Neural progenitor cell (in vitro differentiated cells): ENCODE measurements around the gene CAPRIN2. TPM values are rescaled to one million over a fixed set of nuclear protein-coding genes. Genes with fewer than 3 reads are reported as not detected.

ENCODE experiments used
- DNase-seq: peaks from one replicate; pipeline ENCODE4 v3.0.0-alpha.2; 2016; ENCODE audit warnings: low spot score
- H2AFZ ChIP-seq: fragments of 200-600 bp; sonication (generic); replicated peaks from 2 replicates; pipeline ENCODE4 v1.6.1; 2016; ENCODE audit warnings: antibody characterized with exemption
- H3F3A ChIP-seq: fragments of 200-600 bp; sonication (generic); 2 replicates; pipeline ENCODE4 v1.6.1; 2016; ENCODE audit warnings: antibody characterized with exemption, low read depth
- H3K27ac ChIP-seq: fragments of 200-600 bp; sonication (generic); 2 replicates; pipeline ENCODE4 v1.5.1; 2016; ENCODE audit warnings: mild to moderate bottlenecking
- H3K27me3 ChIP-seq: fragments of 200-600 bp; sonication (generic); 2 replicates; pipeline ENCODE4 v1.6.1; 2016; ENCODE audit warnings: mild to moderate bottlenecking, moderate library complexity
- H3K36me3 ChIP-seq: fragments of 200-600 bp; sonication (generic); 2 replicates; pipeline ENCODE4 v1.5.1; 2016
- H3K4me1 ChIP-seq: fragments of 200-600 bp; sonication (generic); 2 replicates; pipeline ENCODE4 v1.6.1; 2016; ENCODE audit warnings: mixed run types
- H3K4me2 ChIP-seq: fragments of 200-600 bp; sonication (generic); 2 replicates; pipeline ENCODE4 v1.6.1; 2016
- H3K4me3 ChIP-seq: fragments of 200-600 bp; sonication (generic); 2 replicates; pipeline ENCODE4 v1.5.1; 2016
- H3K79me2 ChIP-seq: fragments of 200-600 bp; sonication (generic); 2 replicates; pipeline ENCODE4 v1.6.1; 2016; ENCODE audit warnings: low read depth
- H3K9ac ChIP-seq: fragments of 200-600 bp; sonication (generic); 2 replicates; pipeline ENCODE4 v1.6.1; 2016
- H3K9me3 ChIP-seq: fragments of 200-600 bp; sonication (generic); 2 replicates; pipeline ENCODE4 v1.5.1; 2016; ENCODE audit warnings: low read depth
- H4K20me1 ChIP-seq: fragments of 200-600 bp; sonication (generic); 2 replicates; pipeline ENCODE4 v1.6.1; 2016; ENCODE audit warnings: low read depth
- H3K27ac Mint-ChIP-seq: 3 replicates; pipeline ENCODE4 v1.8.0; 2021; ENCODE audit warnings: mixed read lengths
- H3K27me3 Mint-ChIP-seq: 2 replicates; pipeline ENCODE4 v1.8.0; 2022; ENCODE audit warnings: low read depth, mild to moderate bottlenecking, inconsistent platforms, moderate library complexity, mixed read lengths; ENCODE audit not compliant: insufficient read depth
- H3K36me3 Mint-ChIP-seq: 3 replicates; pipeline ENCODE4 v1.8.0; 2021; ENCODE audit warnings: mixed read lengths
- H3K4me1 Mint-ChIP-seq: 3 replicates; pipeline ENCODE4 v1.8.0; 2021; ENCODE audit warnings: mixed read lengths
- H3K4me3 Mint-ChIP-seq: 3 replicates; pipeline ENCODE4 v1.8.0; 2021; ENCODE audit warnings: mild to moderate bottlenecking, moderate library complexity, mixed read lengths
- H3K9me3 Mint-ChIP-seq: 3 replicates; pipeline ENCODE4 v1.8.0; 2020; ENCODE audit warnings: mixed read lengths
- CTCF ChIP-seq: fragments of 200-600 bp; sonication (generic); IDR thresholded peaks from 2 replicates; pipeline ENCODE4 v1.5.1; 2017; ENCODE audit warnings: antibody characterized with exemption, mild to moderate bottlenecking
- EZH2 ChIP-seq: fragments of 200-600 bp; sonication (generic); IDR thresholded peaks from 2 replicates; pipeline ENCODE4 v1.6.1; 2017; ENCODE audit warnings: antibody characterized with exemption, mild to moderate bottlenecking, moderate library complexity
- EZH2phosphoT487 ChIP-seq: fragments of 200-600 bp; sonication (generic); IDR thresholded peaks from 2 replicates; pipeline ENCODE4 v1.6.1; 2017; ENCODE audit warnings: antibody characterized with exemption
- total RNA-seq: library from RNA; depleted of rRNA; stranded (reverse); fragments of >200 nt; gene quantifications from 2 replicates; pipeline ENCODE4 v1.2.3, GENCODE V29; 2015; ENCODE audit warnings: low replicate concordance

The CAPRIN2 gene
- total RNA-seq, 1 donor from 2014 or later = 53.2 TPM

GRCh38 chr12:30782316-30783173 is 27.8 kb upstream of the CAPRIN2 start:
- H3K9me3 ChIP-seq = peaks cover 8% of the 10 kb centered on the region

GRCh38 chr12:30779578-30779977 is 24.8 kb upstream of the CAPRIN2 start:
- H3K9me3 Mint-ChIP-seq = peaks cover 27% of the 10 kb centered on the region

More at GRCh38 chr12:30782316-30783173, 27.8 kb upstream of the CAPRIN2 start:
- Histone ChIP-seq H2AFZ (no peak overlapping the region), H3K27me3 (no peaks in the 10 kb centered on the region), H3K4me3 (no peak overlapping the region), H4K20me1 (no peaks in the 10 kb centered on the region), H3K36me3 (no peaks in the 10 kb centered on the region), H3F3A (no peaks in the 10 kb centered on the region), H3K4me2 (no peak overlapping the region), H3K27ac (no peak overlapping the region), H3K4me1 (no peaks in the 10 kb centered on the region), H3K9ac (no peak overlapping the region), H3K79me2 (no peaks in the 10 kb centered on the region)
- H3K36me3 Mint-ChIP-seq = no peaks in the 10 kb centered on the region
- H3K4me3 Mint-ChIP-seq = no peak overlapping the region
- TF ChIP-seq EZH2phosphoT487 (no peak), CTCF (no peak), EZH2 (no peak)
- H3K9me3 Mint-ChIP-seq = peaks cover 38% of the 10 kb centered on the region
- no peaks in the 10 kb centered on the region for H3K27me3 Mint-ChIP-seq
- H3K27ac Mint-ChIP-seq = no peak overlapping the region
- no peaks in the 10 kb centered on the region for H3K4me1 Mint-ChIP-seq
- no peak for DNase-seq

DNA sequence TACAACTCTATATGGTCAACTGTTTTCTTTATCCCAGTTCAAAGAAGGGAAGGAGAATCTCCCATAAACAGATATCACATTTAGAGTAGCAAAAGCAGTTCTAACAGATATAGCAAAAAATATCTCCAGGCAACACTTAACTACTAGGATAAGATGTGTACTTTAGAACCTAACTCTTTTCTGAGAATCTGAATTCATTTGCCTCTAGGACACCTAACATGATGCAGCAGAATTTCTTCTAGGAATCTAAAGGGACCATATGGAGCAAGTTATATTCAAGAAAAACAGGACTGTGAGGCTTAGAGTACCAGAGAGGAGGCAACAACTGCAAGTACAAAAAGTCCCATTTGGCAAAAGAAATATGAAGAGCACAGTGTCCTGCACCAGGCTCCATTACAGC is 24.4 kb upstream of the CAPRIN2 start:
- Mint-ChIP-seq H3K36me3 (no peaks in the 10 kb centered on the region), H3K9me3 (peaks cover 23% of the 10 kb centered on the region)

More at GRCh38 chr12:30779578-30779977, 24.8 kb upstream of the CAPRIN2 start:
- H3K4me3 Mint-ChIP-seq = no peak overlapping the region
- H3K27ac Mint-ChIP-seq = no peak overlapping the region
- no peak overlapping the region for H3K4me3 ChIP-seq
- no peak for DNase-seq
- H3K27me3 Mint-ChIP-seq = no peaks in the 10 kb centered on the region
- no peaks in the 10 kb centered on the region for H3F3A ChIP-seq
- no peak for TF ChIP-seq EZH2phosphoT487
- TF ChIP-seq EZH2 = no peak
- no peak for TF ChIP-seq CTCF
- peaks cover 7% of the 10 kb centered on the region for H3K36me3 ChIP-seq
- H2AFZ ChIP-seq = no peak overlapping the region
- no peaks in the 10 kb centered on the region for H3K4me1 Mint-ChIP-seq
- H3K79me2 ChIP-seq = no peaks in the 10 kb centered on the region
- no peak overlapping the region for H3K9ac ChIP-seq
- no peaks in the 10 kb centered on the region for H4K20me1 ChIP-seq
- H3K27ac ChIP-seq = no peak overlapping the region
- H3K4me1 ChIP-seq = no peaks in the 10 kb centered on the region
- no peak overlapping the region for H3K4me2 ChIP-seq
- H3K36me3 Mint-ChIP-seq = no peaks in the 10 kb centered on the region
- no peaks in the 10 kb centered on the region for H3K27me3 ChIP-seq
- peaks cover 22% of the 10 kb centered on the region for H3K9me3 ChIP-seq

More for the DNA sequence above, 24.4 kb upstream of the CAPRIN2 start:
- no peaks in the 10 kb centered on the region for H4K20me1 ChIP-seq
- TF ChIP-seq EZH2 = no peak
- TF ChIP-seq EZH2phosphoT487 = no peak
- no peak for TF ChIP-seq CTCF
- no peak for DNase-seq
- Mint-ChIP-seq H3K4me3 (no peak overlapping the region), H3K27ac (no peak overlapping the region), H3K4me1 (no peaks in the 10 kb centered on the region), H3K27me3 (no peaks in the 10 kb centered on the region)
- no peaks in the 10 kb centered on the region for H3K4me1 ChIP-seq
- peaks cover 23% of the 10 kb centered on the region for H3K9me3 ChIP-seq
- peaks cover 7% of the 10 kb centered on the region for H3K36me3 ChIP-seq
- no peak overlapping the region for H3K9ac ChIP-seq
- H3K4me2 ChIP-seq = no peak overlapping the region
- no peak overlapping the region for H2AFZ ChIP-seq
- no peak overlapping the region for H3K27ac ChIP-seq
- H3K27me3 ChIP-seq = no peaks in the 10 kb centered on the region
- H3K79me2 ChIP-seq = no peaks in the 10 kb centered on the region
- H3K4me3 ChIP-seq = no peak overlapping the region
- H3F3A ChIP-seq = no peaks in the 10 kb centered on the region
